Testis (tissue), 2 donors: ENCODE measurements around the gene KDSR.

ENCODE experiments used
- CTCF ChIP-seq, 3 experiments: fragments of 450-650 bp in 2 of 3; fragments of 200-600 bp in 1 of 3; sonication (generic) in 1 of 3; IDR thresholded peaks; one replicate each; pipeline ENCODE4 v1.5.1; 2016 to 2019; ENCODE audit warnings: antibody characterized with exemption in 3 of 3, mild to moderate bottlenecking in 2 of 3, moderate library complexity in 1 of 3
- POLR2A ChIP-seq: fragments of 450-650 bp; IDR thresholded peaks from one replicate; pipeline ENCODE4 v1.6.1; 2017; ENCODE audit warnings: antibody characterized with exemption, mild to moderate bottlenecking, moderate library complexity

- TF ChIP-seq POLR2A (no peak), CTCF (IDR thresholded peaks at IDR 0.05) (no peak)
These were observed 76.2 kb downstream of the KDSR start for GRCh38 chr18:63290821-63291200.
